ENCODE measurements around the gene RIC3.

DNA sequence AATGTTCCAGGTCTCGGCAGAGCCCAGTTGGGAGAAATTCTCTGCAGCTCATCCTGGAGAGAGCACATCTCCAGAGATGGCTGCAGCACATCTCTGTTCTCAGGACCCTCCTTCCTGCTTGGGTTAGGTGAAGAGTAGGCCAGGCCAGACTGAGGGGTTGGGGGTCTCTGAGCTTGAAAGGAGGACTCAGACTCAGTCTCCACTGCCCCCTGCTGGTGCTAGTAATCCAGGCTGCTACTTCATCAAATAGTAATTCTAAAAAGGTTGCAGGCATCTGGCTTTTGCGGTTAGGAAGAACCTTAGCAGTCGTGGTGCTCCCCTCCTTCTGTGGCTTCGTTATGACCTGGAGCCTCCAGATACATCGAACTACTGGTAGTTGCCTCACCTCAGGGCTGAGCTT lies 78.1 kb downstream of the RIC3 start:
- TF ChIP-seq YY1 (IDR thresholded peaks at IDR 0.05; ENCODE audit: low read depth), result no peak
- TF ChIP-seq TCF12 (IDR thresholded peaks at IDR 0.05; ENCODE audit: low read depth), result no peak
- TF ChIP-seq CEBPB (IDR thresholded peaks at IDR 0.05), result no peak
- no peak for TF ChIP-seq TAF1 (IDR thresholded peaks at IDR 0.05; ENCODE audit: low read depth)
- no peak for TF ChIP-seq NFIC (IDR thresholded peaks at IDR 0.05)
- TF ChIP-seq EGR1 (IDR thresholded peaks at IDR 0.05), result no peak
- no peak for TF ChIP-seq MAX (IDR thresholded peaks at IDR 0.05)
- TF ChIP-seq RAD21 (IDR thresholded peaks at IDR 0.05; ENCODE audit: low read depth), result peak; percentile 45
- no peak for TF ChIP-seq EP300 (IDR thresholded peaks at IDR 0.05; ENCODE audit: borderline replicate concordance)
- TF ChIP-seq, protein P1, sequence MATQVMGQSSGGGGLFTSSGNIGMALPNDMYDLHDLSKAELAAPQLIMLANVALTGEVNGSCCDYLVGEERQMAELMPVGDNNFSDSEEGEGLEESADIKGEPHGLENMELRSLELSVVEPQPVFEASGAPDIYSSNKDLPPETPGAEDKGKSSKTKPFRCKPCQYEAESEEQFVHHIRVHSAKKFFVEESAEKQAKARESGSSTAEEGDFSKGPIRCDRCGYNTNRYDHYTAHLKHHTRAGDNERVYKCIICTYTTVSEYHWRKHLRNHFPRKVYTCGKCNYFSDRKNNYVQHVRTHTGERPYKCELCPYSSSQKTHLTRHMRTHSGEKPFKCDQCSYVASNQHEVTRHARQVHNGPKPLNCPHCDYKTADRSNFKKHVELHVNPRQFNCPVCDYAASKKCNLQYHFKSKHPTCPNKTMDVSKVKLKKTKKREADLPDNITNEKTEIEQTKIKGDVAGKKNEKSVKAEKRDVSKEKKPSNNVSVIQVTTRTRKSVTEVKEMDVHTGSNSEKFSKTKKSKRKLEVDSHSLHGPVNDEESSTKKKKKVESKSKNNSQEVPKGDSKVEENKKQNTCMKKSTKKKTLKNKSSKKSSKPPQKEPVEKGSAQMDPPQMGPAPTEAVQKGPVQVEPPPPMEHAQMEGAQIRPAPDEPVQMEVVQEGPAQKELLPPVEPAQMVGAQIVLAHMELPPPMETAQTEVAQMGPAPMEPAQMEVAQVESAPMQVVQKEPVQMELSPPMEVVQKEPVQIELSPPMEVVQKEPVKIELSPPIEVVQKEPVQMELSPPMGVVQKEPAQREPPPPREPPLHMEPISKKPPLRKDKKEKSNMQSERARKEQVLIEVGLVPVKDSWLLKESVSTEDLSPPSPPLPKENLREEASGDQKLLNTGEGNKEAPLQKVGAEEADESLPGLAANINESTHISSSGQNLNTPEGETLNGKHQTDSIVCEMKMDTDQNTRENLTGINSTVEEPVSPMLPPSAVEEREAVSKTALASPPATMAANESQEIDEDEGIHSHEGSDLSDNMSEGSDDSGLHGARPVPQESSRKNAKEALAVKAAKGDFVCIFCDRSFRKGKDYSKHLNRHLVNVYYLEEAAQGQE (IDR thresholded peaks at IDR 0.05; ENCODE audit: low read depth), result no peak
- TF ChIP-seq TEAD4 (IDR thresholded peaks at IDR 0.05), result no peak
- no peak for TF ChIP-seq USF1 (IDR thresholded peaks at IDR 0.05)

All from Ishikawa (cell line).